SK-N-SH (cell line): ENCODE measurements around the gene TCOF1. TPM values are rescaled to one million over a fixed set of nuclear protein-coding genes. Genes with fewer than 3 reads are reported as not detected.

Experiments
- CTCF ChIA-PET: fragments of 300-600, 350-600 bp; formaldehyde crosslinking; extraction: SDS; loops from one replicate; lab custom pipeline; 2021; lab: Yijun Ruan, JAX
- POLR2A ChIA-PET: fragments of 350-600 bp; sonication (Branson Sonifier 250); formaldehyde crosslinking; extraction: SDS; loops from one replicate; lab custom pipeline; 2020; ENCODE audit warnings: antibody characterized with exemption, inconsistent platforms; lab: Yijun Ruan, JAX
- DNase-seq: peaks from one replicate; pipeline ENCODE4 v3.0.0; 2012
- H2AFZ ChIP-seq: fragments of 200-600 bp; sonication (generic); 2 replicates; pipeline ENCODE4 v1.8.1; 2016; ENCODE audit warnings: antibody characterized with exemption, mild to moderate bottlenecking, low read depth
- H3F3A ChIP-seq: fragments of 200-600 bp; sonication (generic); replicated peaks from 2 replicates; pipeline ENCODE3; 2016; ENCODE audit warnings: antibody characterized with exemption, mild to moderate bottlenecking; ENCODE audit not compliant: insufficient read depth
- H3K27ac ChIP-seq, 2 experiments: fragments of 200-500 bp in 1 of 2; fragments of 200-600 bp in 1 of 2; sonication (Bioruptor generic) in 1 of 2; sonication (generic), shearing (Covaris generic) in 1 of 2; 2 replicates each; pipeline versions ENCODE4 v1.5.1 to v1.6.1; 2014 to 2016; ENCODE audit warnings: low read depth in 2 of 2, inconsistent platforms in 1 of 2, low read length in 1 of 2, mild to moderate bottlenecking in 1 of 2, mixed read lengths in 1 of 2
- H3K27me3 ChIP-seq: fragments of 200-600 bp; sonication (generic), shearing (Covaris generic); 2 replicates; pipeline ENCODE4 v1.6.1; 2016; ENCODE audit warnings: mixed run types; ENCODE audit not compliant: insufficient read depth
- H3K36me3 ChIP-seq, 2 experiments: fragments of 200-500 bp in 1 of 2; fragments of 200-600 bp in 1 of 2; sonication (Bioruptor generic) in 1 of 2; sonication (generic) in 1 of 2; replicated peaks in 1 of 2; 2 replicates each; pipeline versions ENCODE3 to v1.5.1; 2014 to 2016; ENCODE audit warnings: low read length in 1 of 2, mild to moderate bottlenecking in 1 of 2; ENCODE audit not compliant: insufficient read depth in 2 of 2, control insufficient read depth in 1 of 2
- H3K4me1 ChIP-seq, 2 experiments: fragments of 200-500 bp in 1 of 2; fragments of 200-600 bp in 1 of 2; sonication (Bioruptor generic) in 1 of 2; sonication (generic), shearing (Covaris generic) in 1 of 2; 2 replicates each; pipeline versions ENCODE4 v1.5.1 to v1.6.1; 2014 to 2016; ENCODE audit warnings: low read depth in 1 of 2, low read length in 1 of 2, mixed run types in 1 of 2; ENCODE audit not compliant: insufficient read depth in 2 of 2, control insufficient read depth in 1 of 2
- H3K4me2 ChIP-seq: fragments of 200-600 bp; sonication (generic), shearing (Covaris generic); 2 replicates; pipeline ENCODE4 v1.6.1; 2017; ENCODE audit warnings: mixed run types
- H3K4me3 ChIP-seq, 2 experiments: fragments of 200-500 bp in 1 of 2; fragments of 200-600 bp in 1 of 2; sonication (Bioruptor generic) in 1 of 2; sonication (generic), shearing (Covaris generic) in 1 of 2; 2 replicates each; pipeline versions ENCODE4 v1.5.1 to v1.8.1; 2014 to 2016; ENCODE audit warnings: low read depth in 2 of 2, inconsistent platforms in 1 of 2, low read length in 1 of 2, mild to moderate bottlenecking in 1 of 2, mixed read lengths in 1 of 2, moderate library complexity in 1 of 2
- H3K79me2 ChIP-seq: fragments of 200-600 bp; sonication (generic); 2 replicates; pipeline ENCODE4 v1.8.1; 2017; ENCODE audit warnings: mild to moderate bottlenecking; ENCODE audit not compliant: insufficient read depth
- H3K9ac ChIP-seq: fragments of 200-600 bp; sonication (generic); 2 replicates; pipeline ENCODE4 v1.6.1; 2017; ENCODE audit warnings: mixed run types
- H3K9me2 ChIP-seq: fragments of 200-600 bp; sonication (generic); 2 replicates; pipeline ENCODE4 v1.6.1; 2017; ENCODE audit warnings: mixed run types
- H3K9me3 ChIP-seq: fragments of 200-600 bp; sonication (generic); 2 replicates; pipeline ENCODE4 v1.6.1; 2017; ENCODE audit warnings: mixed run types, mild to moderate bottlenecking, moderate library complexity
- H4K20me1 ChIP-seq: fragments of 200-600 bp; sonication (generic); 2 replicates; pipeline ENCODE4 v1.6.1; 2017; ENCODE audit warnings: mild to moderate bottlenecking, mixed run types; ENCODE audit not compliant: insufficient read depth
- FOSL2 ChIP-seq: IDR thresholded peaks from 2 replicates; pipeline ENCODE4 v1.4.0; 2012; ENCODE audit warnings: low read depth, mild to moderate bottlenecking, moderate library complexity, borderline replicate concordance
- FOXJ3 ChIP-seq: sonication (generic); formaldehyde crosslinking; IDR thresholded peaks from 2 replicates; pipeline ENCODE4 v1.5.1; 2020; ENCODE audit warnings: mild to moderate bottlenecking, missing genetic modification reagents
- FOXM1 ChIP-seq: IDR thresholded peaks from 2 replicates; pipeline ENCODE4 v1.4.0; 2012; ENCODE audit warnings: low read depth, mild to moderate bottlenecking
- GATA2 ChIP-seq: sonication (generic); formaldehyde crosslinking; IDR thresholded peaks from 2 replicates; pipeline ENCODE4 v1.5.0; 2020; ENCODE audit warnings: mild to moderate bottlenecking, missing genetic modification reagents
- IRF3 ChIP-seq: fragments of 150-350 bp; IDR thresholded peaks from 2 replicates; pipeline ENCODE4 v1.6.1; 2016; ENCODE audit warnings: mild to moderate bottlenecking, low read depth, low read length
- JUND ChIP-seq: IDR thresholded peaks from 2 replicates; pipeline ENCODE4 v1.4.0; 2012
- MEF2A ChIP-seq: IDR thresholded peaks from 2 replicates; pipeline ENCODE4 v1.4.0; 2012; ENCODE audit warnings: low read depth, borderline replicate concordance
- PBX3 ChIP-seq: IDR thresholded peaks from 2 replicates; pipeline ENCODE4; 2012
- POLR2AphosphoS5 ChIP-seq: IDR thresholded peaks from 2 replicates; pipeline ENCODE4 v1.6.1; 2012; ENCODE audit warnings: low read depth, low read length
- REST ChIP-seq: IDR thresholded peaks from 2 replicates; pipeline ENCODE4 v1.6.1; 2012; ENCODE audit warnings: mild to moderate bottlenecking, low read depth, low read length, moderate library complexity
- TEAD4 ChIP-seq: IDR thresholded peaks from 2 replicates; pipeline ENCODE4 v1.4.0; 2012; ENCODE audit warnings: mild to moderate bottlenecking, borderline replicate concordance; ENCODE audit not compliant: insufficient read depth
- USF2 ChIP-seq: fragments of 150-350 bp; IDR thresholded peaks from 2 replicates; pipeline ENCODE4 v1.6.1; 2017; ENCODE audit warnings: antibody characterized with exemption, low read length, low read depth, borderline replicate concordance
- WGBS: methylation state at CpG from one replicate; pipeline ENCODE4 v1.1.6; 2017; ENCODE audit warnings: low lambda C conversion rate; 5-methylcytosine and 5-hydroxymethylcytosine counted together
- polyA plus RNA-seq, 3 experiments: library from polyadenylated mRNA; depleted of rRNA; stranded (reverse); fragments of >200 nt; gene quantifications; 2 replicates each; pipeline ENCODE4 v1.2.3, GENCODE V29; 2012

Gene TCOF1
- polyA plus RNA-seq, 1 of the 3 experiments (the other 2 are of a cell fraction): 33.0 TPM

GRCh38 chr5:150363185-150363584 lies 5.7 kb downstream of the TCOF1 start:
- no peak overlapping the region for H3K27ac ChIP-seq
- H3K79me2 ChIP-seq: peaks cover 37% of the 10 kb centered on the region
- H3K4me1 ChIP-seq: peaks cover 0 to 11% of the 10 kb centered on the region in 2 experiments; a peak in 1 of 4 replicates
- no peak overlapping the region for H3K4me3 ChIP-seq
- TF ChIP-seq POLR2AphosphoS5 (no peak), JUND (no peak), REST (no peak), IRF3 (no peak), FOXM1 (no peak), USF2 (no peak), PBX3 (no peak), GATA2 (CRISPR knock-in tag) (no peak), FOSL2 (no peak), MEF2A (no peak), FOXJ3 (CRISPR knock-in tag) (no peak), TEAD4 (no peak)
- H3K9me2 ChIP-seq: no peaks in the 10 kb centered on the region
- DNase-seq: no peak
- H4K20me1 ChIP-seq: peaks cover 5% of the 10 kb centered on the region; the same call in 1 of the 2 replicates
- ChIA-PET POLR2A (no interaction called here), CTCF (interaction anchor here (1.6 to 3.9 kb wide), 2 partner anchors 13 to 90 kb away, joined by 8 to 17 read pairs; no protein-coding TSS in a partner anchor)
- no peaks in the 10 kb centered on the region for H3K9me3 ChIP-seq
- H3F3A ChIP-seq: no peaks in the 10 kb centered on the region
- no peaks in the 10 kb centered on the region for H3K27me3 ChIP-seq
- no peak overlapping the region for H3K4me2 ChIP-seq
- no peak overlapping the region for H2AFZ ChIP-seq
- 100% methylated on average over 2 of the region's 2 CpGs for WGBS
- peaks cover 38 to 66% of the 10 kb centered on the region in 2 experiments for H3K36me3 ChIP-seq
- no peak overlapping the region for H3K9ac ChIP-seq
